ENCODE data around the gene TRIM65.

DNA sequence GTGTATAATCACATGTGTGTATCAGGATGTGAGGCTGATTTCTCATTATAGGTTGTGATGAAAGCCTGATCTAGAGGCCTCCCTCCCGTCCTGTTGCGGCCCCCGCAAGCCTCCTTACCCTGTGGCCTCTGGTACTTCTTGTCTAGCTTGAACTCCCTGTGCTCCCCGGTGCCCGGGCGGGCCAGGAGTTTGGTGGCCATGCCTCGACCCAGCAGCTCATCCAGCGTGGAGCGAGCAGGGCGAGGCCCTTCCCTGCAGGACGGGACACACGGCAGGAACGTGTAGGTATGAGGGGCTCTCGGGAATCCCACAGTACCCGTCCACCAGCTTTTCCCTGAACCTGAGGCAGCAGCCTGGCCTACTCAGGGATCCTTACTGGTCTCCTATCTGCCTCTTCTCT, 29.2 kb upstream of the TRIM65 start:
- TF ChIP-seq, protein P1, sequence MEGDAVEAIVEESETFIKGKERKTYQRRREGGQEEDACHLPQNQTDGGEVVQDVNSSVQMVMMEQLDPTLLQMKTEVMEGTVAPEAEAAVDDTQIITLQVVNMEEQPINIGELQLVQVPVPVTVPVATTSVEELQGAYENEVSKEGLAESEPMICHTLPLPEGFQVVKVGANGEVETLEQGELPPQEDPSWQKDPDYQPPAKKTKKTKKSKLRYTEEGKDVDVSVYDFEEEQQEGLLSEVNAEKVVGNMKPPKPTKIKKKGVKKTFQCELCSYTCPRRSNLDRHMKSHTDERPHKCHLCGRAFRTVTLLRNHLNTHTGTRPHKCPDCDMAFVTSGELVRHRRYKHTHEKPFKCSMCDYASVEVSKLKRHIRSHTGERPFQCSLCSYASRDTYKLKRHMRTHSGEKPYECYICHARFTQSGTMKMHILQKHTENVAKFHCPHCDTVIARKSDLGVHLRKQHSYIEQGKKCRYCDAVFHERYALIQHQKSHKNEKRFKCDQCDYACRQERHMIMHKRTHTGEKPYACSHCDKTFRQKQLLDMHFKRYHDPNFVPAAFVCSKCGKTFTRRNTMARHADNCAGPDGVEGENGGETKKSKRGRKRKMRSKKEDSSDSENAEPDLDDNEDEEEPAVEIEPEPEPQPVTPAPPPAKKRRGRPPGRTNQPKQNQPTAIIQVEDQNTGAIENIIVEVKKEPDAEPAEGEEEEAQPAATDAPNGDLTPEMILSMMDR (conservative IDR thresholded peaks at IDR 0.05): no peak
- no peak for TF ChIP-seq EZH2 (IDR thresholded peaks at IDR 0.05; ENCODE audit: low read depth)

Data from PC-9 (cell line).